Measurements from ENCODE around the gene TMEM8B. TPM values are rescaled to one million over a fixed set of nuclear protein-coding genes. Genes with fewer than 3 reads are reported as not detected.
"Not testable (repeated sequence)": the region's sequence is repeated elsewhere in the genome, so short reads cannot be mapped to it uniquely, and the experiment has no call there.

TMEM8B gene
- total RNA-seq, 1 experiment from 2014 or later: 7.2 TPM

DNA sequence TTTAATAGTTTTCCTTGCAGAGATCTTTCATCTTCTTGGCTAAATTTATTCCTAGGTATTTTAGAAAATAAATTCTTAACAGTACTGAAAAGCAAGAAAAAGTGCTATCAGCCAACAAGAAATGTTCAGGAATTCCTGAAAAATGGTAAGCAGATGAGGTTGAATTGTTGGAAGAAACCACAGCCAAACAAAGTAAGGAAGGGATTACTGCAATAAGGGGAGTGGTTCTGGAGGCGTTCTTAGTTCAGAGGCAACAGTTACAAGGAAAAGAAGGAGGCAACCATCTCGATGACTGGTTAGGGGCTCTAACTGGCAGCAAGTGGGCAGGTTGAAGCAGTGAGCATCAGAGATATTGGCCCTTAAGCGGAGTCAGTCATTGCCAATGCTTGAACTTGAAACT is 54.0 kb downstream of the TMEM8B start:
- intact Hi-C loops (cut with micrococcal nuclease): loop anchor here (1.0 kb wide), 2 partner anchors 57 to 93 kb away; no protein-coding TSS in a partner anchor
- DNase-seq (ENCODE audit: low read depth, low spot score) (no peak), ATAC-seq (no peak)
- TF ChIP-seq JUND (IDR thresholded peaks at IDR 0.05) (no peak), ELF1 (IDR thresholded peaks at IDR 0.05; ENCODE audit: borderline replicate concordance, low read depth) (no peak)
- TF ChIP-seq, protein P1, sequence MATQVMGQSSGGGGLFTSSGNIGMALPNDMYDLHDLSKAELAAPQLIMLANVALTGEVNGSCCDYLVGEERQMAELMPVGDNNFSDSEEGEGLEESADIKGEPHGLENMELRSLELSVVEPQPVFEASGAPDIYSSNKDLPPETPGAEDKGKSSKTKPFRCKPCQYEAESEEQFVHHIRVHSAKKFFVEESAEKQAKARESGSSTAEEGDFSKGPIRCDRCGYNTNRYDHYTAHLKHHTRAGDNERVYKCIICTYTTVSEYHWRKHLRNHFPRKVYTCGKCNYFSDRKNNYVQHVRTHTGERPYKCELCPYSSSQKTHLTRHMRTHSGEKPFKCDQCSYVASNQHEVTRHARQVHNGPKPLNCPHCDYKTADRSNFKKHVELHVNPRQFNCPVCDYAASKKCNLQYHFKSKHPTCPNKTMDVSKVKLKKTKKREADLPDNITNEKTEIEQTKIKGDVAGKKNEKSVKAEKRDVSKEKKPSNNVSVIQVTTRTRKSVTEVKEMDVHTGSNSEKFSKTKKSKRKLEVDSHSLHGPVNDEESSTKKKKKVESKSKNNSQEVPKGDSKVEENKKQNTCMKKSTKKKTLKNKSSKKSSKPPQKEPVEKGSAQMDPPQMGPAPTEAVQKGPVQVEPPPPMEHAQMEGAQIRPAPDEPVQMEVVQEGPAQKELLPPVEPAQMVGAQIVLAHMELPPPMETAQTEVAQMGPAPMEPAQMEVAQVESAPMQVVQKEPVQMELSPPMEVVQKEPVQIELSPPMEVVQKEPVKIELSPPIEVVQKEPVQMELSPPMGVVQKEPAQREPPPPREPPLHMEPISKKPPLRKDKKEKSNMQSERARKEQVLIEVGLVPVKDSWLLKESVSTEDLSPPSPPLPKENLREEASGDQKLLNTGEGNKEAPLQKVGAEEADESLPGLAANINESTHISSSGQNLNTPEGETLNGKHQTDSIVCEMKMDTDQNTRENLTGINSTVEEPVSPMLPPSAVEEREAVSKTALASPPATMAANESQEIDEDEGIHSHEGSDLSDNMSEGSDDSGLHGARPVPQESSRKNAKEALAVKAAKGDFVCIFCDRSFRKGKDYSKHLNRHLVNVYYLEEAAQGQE (IDR thresholded peaks at IDR 0.05; ENCODE audit: low read depth): no peak
- POLR2A ChIA-PET: no interaction called here
- Histone ChIP-seq H3K9me3 (ENCODE audit: control insufficient read depth in 1 of 2, insufficient read depth in 1 of 2, low read depth in 1 of 2, low read length in 2 of 2) (no peaks in the 10 kb centered on the region), H3K27me3 (ENCODE audit: insufficient read depth, low read length) (no peaks in the 10 kb centered on the region), H3K4me1 (ENCODE audit: control insufficient read depth in 1 of 2, insufficient read depth in 2 of 2, low read length in 2 of 2) (peaks cover 0 to 3% of the 10 kb centered on the region in 2 experiments; a peak in 1 of 4 replicates), H3K36me3 (ENCODE audit: control insufficient read depth in 1 of 2, insufficient read depth in 2 of 2, low read length in 2 of 2) (no peaks in the 10 kb centered on the region), H3K4me2 (ENCODE audit: low read length) (no peak overlapping the region), H2AFZ (ENCODE audit: low read depth, low read length, poor library complexity, severe bottlenecking) (peak overlapping the region; percentile 93), H3K9me2 (ENCODE audit: insufficient read depth) (no peaks in the 10 kb centered on the region), H3K79me2 (ENCODE audit: insufficient read depth, low read length) (no peaks in the 10 kb centered on the region), H3K27ac (ENCODE audit: low read depth, low read length) (no peak overlapping the region), H3K4me3 (replicated peaks in 1 of 2; ENCODE audit: low read depth in 1 of 2, low read length in 2 of 2) (no peak overlapping the region), H3K9ac (ENCODE audit: low read length) (no peak overlapping the region), H4K20me1 (ENCODE audit: insufficient read depth) (no peaks in the 10 kb centered on the region)
- BruUV-seq (replicated peaks): no TSS peak
- CTCF ChIA-PET: interaction anchor here (0.8 to 2.6 kb wide), 19 partner anchors 11 to 279 kb away, joined by 3 to 50 read pairs (median 8); partner anchors contain the start of genes CREB3, FAM221B, HINT2 and HRCT1
- RAD21 ChIA-PET (ENCODE audit: low non-redundant PET in 1 of 2, low total read pairs in 2 of 2, uncharacterized antibody in 2 of 2, unreplicated experiment in 2 of 2): interaction anchor here (0.8 to 1.2 kb wide), 3 partner anchors 57 to 186 kb away, joined by 3 to 11 read pairs (median 4); no protein-coding TSS in a partner anchor

DNA sequence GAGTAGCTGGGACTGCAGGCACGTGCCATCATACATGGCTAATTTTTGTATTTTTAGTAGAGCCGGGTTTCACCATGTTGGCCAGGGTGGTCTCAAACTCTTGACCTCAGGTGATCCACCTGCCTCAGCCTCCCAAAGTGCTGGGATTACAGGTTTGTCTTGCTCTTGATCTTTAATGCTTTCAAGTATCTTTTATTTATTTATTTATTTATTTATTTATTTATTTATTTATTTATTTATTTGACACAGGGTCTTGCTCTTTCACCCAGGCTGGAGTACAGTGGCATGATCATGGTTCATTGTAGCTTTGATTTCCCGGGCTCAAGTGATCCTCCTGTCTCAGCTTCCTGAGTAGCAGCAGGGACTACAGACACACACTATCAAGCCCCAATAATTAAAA is 55.9 kb downstream of the TMEM8B start:
- H3K9me2 ChIP-seq (ENCODE audit: insufficient read depth); intact Hi-C loops (cut with micrococcal nuclease); H3K4me2 ChIP-seq (ENCODE audit: low read length); H3K4me1 ChIP-seq (ENCODE audit: control insufficient read depth in 1 of 2, insufficient read depth in 2 of 2, low read length in 2 of 2); DNase-seq (ENCODE audit: low read depth, low spot score); H3K4me3 ChIP-seq (replicated peaks in 1 of 2; ENCODE audit: low read depth in 1 of 2, low read length in 2 of 2); H3K79me2 ChIP-seq (ENCODE audit: insufficient read depth, low read length); BruUV-seq (replicated peaks); H4K20me1 ChIP-seq (ENCODE audit: insufficient read depth); H3K27me3 ChIP-seq (ENCODE audit: insufficient read depth, low read length); RAD21 ChIA-PET (ENCODE audit: low non-redundant PET in 1 of 2, low total read pairs in 2 of 2, uncharacterized antibody in 2 of 2, unreplicated experiment in 2 of 2); H3K36me3 ChIP-seq (ENCODE audit: control insufficient read depth in 1 of 2, insufficient read depth in 2 of 2, low read length in 2 of 2); H3K27ac ChIP-seq (ENCODE audit: low read depth, low read length); H3K9me3 ChIP-seq (ENCODE audit: control insufficient read depth in 1 of 2, insufficient read depth in 1 of 2, low read depth in 1 of 2, low read length in 2 of 2); H3K9ac ChIP-seq (ENCODE audit: low read length); ATAC-seq; CTCF ChIA-PET: not testable (repeated sequence)
- POLR2A ChIA-PET: interaction anchor here (0.7 kb wide), 1 partner anchor 9 kb away, joined by 4 read pairs; no protein-coding TSS in a partner anchor
- H2AFZ ChIP-seq (ENCODE audit: low read depth, low read length, poor library complexity, severe bottlenecking): peak overlapping the region; percentile 52
